Suprapubic skin (tissue), 4 donors: ENCODE results near the gene PPP1R13B. TPM values are rescaled to one million over a fixed set of nuclear protein-coding genes. Genes with fewer than 3 reads are reported as not detected.
A peak's percentile ranks its signal among the peaks of the same experiment; 100 is the strongest.

ENCODE experiments used
- DNase-seq, 2 donors: peaks; one replicate each; pipeline ENCODE4 v3.0.0-alpha.2; 2019; ENCODE audit warnings: low spot score in 2 of 2
- H3K27ac ChIP-seq: fragments of 200-600 bp; sonication (generic); one replicate; pipeline ENCODE4 v1.5.1; 2019
- H3K27me3 ChIP-seq: fragments of 200-600 bp; sonication (generic); one replicate; pipeline ENCODE4 v1.5.1; 2019
- H3K36me3 ChIP-seq: fragments of 200-600 bp; sonication (generic); one replicate; pipeline ENCODE4 v1.5.1; 2019
- H3K4me1 ChIP-seq: fragments of 200-600 bp; sonication (generic); one replicate; pipeline ENCODE4 v1.5.1; 2019
- H3K4me3 ChIP-seq: fragments of 200-600 bp; sonication (generic); one replicate; pipeline ENCODE4 v1.5.1; 2019; ENCODE audit warnings: mild to moderate bottlenecking
- H3K9me3 ChIP-seq: fragments of 200-600 bp; sonication (generic); one replicate; pipeline ENCODE4 v1.5.1; 2019
- CTCF ChIP-seq, 2 donors: fragments of 200-600 bp in 1 of 2; fragments of 450-650 bp in 1 of 2; sonication (generic) in 1 of 2; IDR thresholded peaks; one replicate each; pipeline ENCODE4 v1.5.1; 2016 to 2019; ENCODE audit warnings: antibody characterized with exemption in 2 of 2, mild to moderate bottlenecking in 1 of 2, moderate library complexity in 1 of 2
- EP300 ChIP-seq: sonication (generic); formaldehyde crosslinking; IDR thresholded peaks from one replicate; pipeline ENCODE4 v1.6.1; 2017; ENCODE audit warnings: antibody characterized with exemption
- POLR2A ChIP-seq, 2 donors: fragments of 450-650 bp; IDR thresholded peaks; one replicate each; pipeline ENCODE4 v1.6.1; 2017; ENCODE audit warnings: antibody characterized with exemption in 2 of 2, mild to moderate bottlenecking in 2 of 2, moderate library complexity in 2 of 2
- POLR2AphosphoS5 ChIP-seq, 3 donors: sonication (generic); formaldehyde crosslinking; IDR thresholded peaks; one replicate each; pipeline ENCODE4 v1.6.1; 2017; ENCODE audit warnings: antibody characterized with exemption in 3 of 3
- WGBS: methylation state at CpG from one replicate; pipeline ENCODE4 v1.1.5; 2018; 5-methylcytosine and 5-hydroxymethylcytosine counted together
- total RNA-seq, 4 donors: library from RNA; depleted of rRNA; stranded (reverse); fragments of >200 nt; gene quantifications; one replicate each; pipeline ENCODE4 v1.1.0, GENCODE V29; 2016

The PPP1R13B gene
- total RNA-seq, 4 donors from 2014 or later, result 21.7 to 51.6 (median 36.4) TPM

GRCh38 chr14:103736546-103737431 is 110.6 kb downstream of the PPP1R13B start:
- TF ChIP-seq EP300 (no peak), POLR2A (IDR thresholded peaks at IDR 0.05) (no peak), CTCF (IDR thresholded peaks at IDR 0.05) (no peak), POLR2AphosphoS5 (IDR thresholded peaks at IDR 0.05) (no peak)
- Histone ChIP-seq H3K4me1 (peaks cover 60% of the 10 kb centered on the region), H3K27ac (peak overlapping the region; percentile 78), H3K4me3 (no peak overlapping the region), H3K27me3 (no peaks in the 10 kb centered on the region), H3K9me3 (no peaks in the 10 kb centered on the region), H3K36me3 (peaks cover 52% of the 10 kb centered on the region)
- DNase-seq, result peak in 1 of 2 donors; percentile 79
- WGBS, result 79% methylated on average over 10 of the region's 10 CpGs

GRCh38 chr14:103735815-103736545 is 111.4 kb downstream of the PPP1R13B start:
- Histone ChIP-seq H3K27ac (peak overlapping the region; percentile 78), H3K27me3 (no peaks in the 10 kb centered on the region), H3K4me3 (no peak overlapping the region), H3K4me1 (peaks cover 60% of the 10 kb centered on the region), H3K36me3 (peaks cover 51% of the 10 kb centered on the region), H3K9me3 (no peaks in the 10 kb centered on the region)
- 82% methylated on average over 21 of the region's 22 CpGs for WGBS
- TF ChIP-seq POLR2A (IDR thresholded peaks at IDR 0.05) (no peak), CTCF (IDR thresholded peaks at IDR 0.05) (no peak)
- DNase-seq, result peak; percentile 64 to 79

GRCh38 chr14:103735439-103735814 is 111.9 kb downstream of the PPP1R13B start:
- Histone ChIP-seq H3K36me3 (peaks cover 54% of the 10 kb centered on the region), H3K9me3 (no peaks in the 10 kb centered on the region), H3K4me1 (peaks cover 65% of the 10 kb centered on the region), H3K27ac (peak overlapping the region; percentile 78), H3K27me3 (no peaks in the 10 kb centered on the region), H3K4me3 (no peak overlapping the region)
- DNase-seq, result peak; percentile 51 to 74
- no peak for TF ChIP-seq POLR2AphosphoS5 (IDR thresholded peaks at IDR 0.05)
- no peak for TF ChIP-seq POLR2A (IDR thresholded peaks at IDR 0.05)
- TF ChIP-seq EP300, result no peak
- TF ChIP-seq CTCF (IDR thresholded peaks at IDR 0.05), result no peak
- 69% methylated on average over 4 of the region's 7 CpGs for WGBS

GRCh38 chr14:103735022-103735421 is 112.4 kb downstream of the PPP1R13B start:
- H3K27me3 ChIP-seq, result no peaks in the 10 kb centered on the region
- H3K4me1 ChIP-seq, result peaks cover 69% of the 10 kb centered on the region
- peak in 1 of 2 donors; percentile 56 for DNase-seq
- WGBS, result 75% methylated on average over 10 of the region's 12 CpGs
- H3K36me3 ChIP-seq, result peaks cover 55% of the 10 kb centered on the region
- H3K27ac ChIP-seq, result peak overlapping the region; percentile 78
- TF ChIP-seq POLR2AphosphoS5 (IDR thresholded peaks at IDR 0.05) (no peak), POLR2A (IDR thresholded peaks at IDR 0.05) (no peak), EP300 (no peak), CTCF (IDR thresholded peaks at IDR 0.05) (no peak)
- no peak overlapping the region for H3K4me3 ChIP-seq
- no peaks in the 10 kb centered on the region for H3K9me3 ChIP-seq
